ENCODE measurements around the gene RTCA. TPM values are rescaled to one million over a fixed set of nuclear protein-coding genes. Genes with fewer than 3 reads are reported as not detected.
"Not testable (repeated sequence)": the region's sequence is repeated elsewhere in the genome, so short reads cannot be mapped to it uniquely, and the experiment has no call there.

The RTCA gene
- total RNA-seq, 1 donor from 2014 or later, result 55.7 TPM

DNA sequence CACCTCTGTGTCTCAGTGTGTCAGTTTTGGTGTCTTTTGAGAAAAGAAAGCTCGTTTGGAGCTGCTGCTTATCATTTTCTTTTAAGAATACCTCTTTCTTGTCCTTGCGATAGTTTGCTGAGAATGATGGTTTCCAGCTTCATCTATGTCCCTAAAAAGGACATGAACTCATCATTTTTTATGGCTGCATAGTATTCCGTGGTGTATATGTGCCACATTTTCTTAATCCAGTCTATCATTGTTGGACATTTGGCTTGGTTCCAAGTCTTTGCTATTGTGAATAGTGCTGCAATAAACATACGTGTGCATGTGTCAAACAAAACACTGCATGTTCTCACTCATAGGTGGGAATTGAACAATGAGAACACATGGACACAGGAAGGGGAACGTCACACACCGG is 73.7 kb downstream of the RTCA start:
- H3K36me3 Mint-ChIP-seq (ENCODE audit: low read depth); H3K9me3 Mint-ChIP-seq; H3K4me1 Mint-ChIP-seq (ENCODE audit: low read depth); H3K4me3 Mint-ChIP-seq (ENCODE audit: low read depth); intact Hi-C loops (cut with micrococcal nuclease); H3K27ac Mint-ChIP-seq; DNase-seq (ENCODE audit: low spot score): not testable (repeated sequence)
- H3K27me3 Mint-ChIP-seq (ENCODE audit: low read depth), result peaks cover 29% of the 10 kb centered on the region

DNA sequence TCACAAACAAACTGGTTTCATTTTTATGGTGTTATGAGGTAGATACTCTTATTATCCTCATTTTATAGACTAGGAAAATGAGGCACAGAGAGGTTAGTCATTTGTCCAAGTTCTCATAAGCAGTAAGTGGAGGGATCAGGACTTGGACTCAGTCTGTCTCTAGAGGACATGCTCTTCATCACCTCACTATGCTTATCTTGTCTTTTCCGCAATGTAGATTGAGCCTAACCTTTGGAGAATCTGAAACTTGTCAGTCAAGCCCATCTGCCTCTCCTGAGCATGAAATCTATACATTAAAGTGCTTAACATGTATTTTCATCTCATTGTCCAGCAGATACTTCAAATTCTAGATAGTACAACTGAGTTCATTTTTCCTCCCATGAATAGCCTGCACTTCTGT is 74.5 kb downstream of the RTCA start:
- Mint-ChIP-seq H3K4me1 (ENCODE audit: low read depth) (no peaks in the 10 kb centered on the region), H3K9me3 (no peaks in the 10 kb centered on the region), H3K4me3 (ENCODE audit: low read depth) (no peak overlapping the region), H3K27ac (no peak overlapping the region), H3K36me3 (ENCODE audit: low read depth) (no peaks in the 10 kb centered on the region), H3K27me3 (ENCODE audit: low read depth) (peaks cover 30% of the 10 kb centered on the region)
- intact Hi-C loops (cut with micrococcal nuclease), result no loop called here
- no peak for DNase-seq (ENCODE audit: low spot score)

DNA sequence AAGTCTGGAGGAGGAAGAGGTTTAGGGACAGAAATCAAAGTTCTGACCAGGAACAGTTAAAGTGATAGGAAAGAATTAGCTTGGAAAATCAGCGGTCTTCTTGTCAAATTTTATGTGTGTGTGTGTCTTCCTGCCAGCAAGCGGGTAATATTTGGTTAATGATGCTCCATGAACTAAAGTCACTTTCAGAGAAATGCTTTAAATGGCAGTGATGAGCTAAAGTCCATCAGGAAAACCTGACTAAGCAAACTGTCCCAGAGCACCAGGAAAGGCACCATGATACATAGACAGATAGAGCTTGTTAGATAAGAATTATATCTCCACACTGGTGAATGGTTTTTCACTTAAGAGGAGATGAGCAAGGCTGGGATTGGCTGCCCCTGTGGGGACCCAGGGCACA is 76.3 kb downstream of the RTCA start:
- Mint-ChIP-seq H3K9me3 (no peaks in the 10 kb centered on the region), H3K4me3 (ENCODE audit: low read depth) (no peak overlapping the region)

More for the DNA sequence above, 76.3 kb downstream of the RTCA start:
- H3K27me3 Mint-ChIP-seq (ENCODE audit: low read depth), result peaks cover 25% of the 10 kb centered on the region
- DNase-seq (ENCODE audit: low spot score), result no peak
- no peak overlapping the region for H3K27ac Mint-ChIP-seq
- H3K36me3 Mint-ChIP-seq (ENCODE audit: low read depth), result no peaks in the 10 kb centered on the region
- intact Hi-C loops (cut with micrococcal nuclease), result no loop called here
- no peaks in the 10 kb centered on the region for H3K4me1 Mint-ChIP-seq (ENCODE audit: low read depth)

Other genes starting within 250 kb of the RTCA start
- gene SASS6, start 133.3 kb upstream of the RTCA start, total RNA-seq, result 15.2 and 15.7 TPM in 2 replicates
- gene TRMT13, start 133.1 kb upstream of the RTCA start, total RNA-seq, result 20.2 and 24.6 TPM in 2 replicates
- 0.43 and 0.74 TPM in 2 replicates for gene LRRC39, start 88.0 kb upstream of the RTCA start, total RNA-seq
- gene DBT, start 16.4 kb upstream of the RTCA start, total RNA-seq, result 10.4 and 10.7 TPM in 2 replicates
- gene CDC14A, start 86.3 kb downstream of the RTCA start, total RNA-seq, result 10.3 and 11.0 TPM in 2 replicates